GM12874 (cell line): Measurements from ENCODE around the gene ADAD2.

Source experiments
- TF ChIP-seq, protein P1 (sequence below): IDR thresholded peaks from 2 replicates; pipeline ENCODE4 v1.5.1; 2011; ENCODE audit warnings: low read depth, mild to moderate bottlenecking, control low read depth, low read length, moderate library complexity; ENCODE audit not compliant: insufficient read depth

ADAD2 gene

DNA sequence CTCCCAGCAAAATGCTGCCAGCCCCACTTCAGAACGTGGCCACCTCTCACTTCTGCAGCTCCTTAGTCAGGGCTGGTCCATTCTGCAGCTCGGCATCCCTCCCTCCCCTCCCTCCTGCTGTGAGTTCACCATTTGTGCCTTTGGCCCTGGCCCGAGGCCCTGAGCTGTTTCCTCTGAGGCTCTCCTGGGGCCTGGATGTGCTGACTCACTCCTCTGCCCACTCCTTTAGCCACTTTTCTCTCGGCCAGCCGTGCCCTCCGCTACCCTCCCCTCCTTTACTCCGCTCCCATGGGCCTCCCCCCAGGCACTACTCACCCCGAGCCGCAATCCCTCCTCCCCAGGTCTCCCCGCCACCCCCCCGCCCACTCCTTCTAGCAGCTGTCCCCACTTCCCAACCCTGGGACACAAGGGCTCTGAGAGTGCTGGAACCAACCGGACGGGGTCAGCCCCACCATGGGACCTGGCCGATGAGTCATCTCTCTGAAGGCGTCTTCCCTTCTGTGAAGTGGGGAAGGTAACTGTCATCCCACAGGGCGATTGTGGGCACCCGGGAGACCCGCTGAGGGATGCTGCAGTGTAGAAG, 37.4 kb downstream of the ADAD2 start:
- TF ChIP-seq, protein P1, sequence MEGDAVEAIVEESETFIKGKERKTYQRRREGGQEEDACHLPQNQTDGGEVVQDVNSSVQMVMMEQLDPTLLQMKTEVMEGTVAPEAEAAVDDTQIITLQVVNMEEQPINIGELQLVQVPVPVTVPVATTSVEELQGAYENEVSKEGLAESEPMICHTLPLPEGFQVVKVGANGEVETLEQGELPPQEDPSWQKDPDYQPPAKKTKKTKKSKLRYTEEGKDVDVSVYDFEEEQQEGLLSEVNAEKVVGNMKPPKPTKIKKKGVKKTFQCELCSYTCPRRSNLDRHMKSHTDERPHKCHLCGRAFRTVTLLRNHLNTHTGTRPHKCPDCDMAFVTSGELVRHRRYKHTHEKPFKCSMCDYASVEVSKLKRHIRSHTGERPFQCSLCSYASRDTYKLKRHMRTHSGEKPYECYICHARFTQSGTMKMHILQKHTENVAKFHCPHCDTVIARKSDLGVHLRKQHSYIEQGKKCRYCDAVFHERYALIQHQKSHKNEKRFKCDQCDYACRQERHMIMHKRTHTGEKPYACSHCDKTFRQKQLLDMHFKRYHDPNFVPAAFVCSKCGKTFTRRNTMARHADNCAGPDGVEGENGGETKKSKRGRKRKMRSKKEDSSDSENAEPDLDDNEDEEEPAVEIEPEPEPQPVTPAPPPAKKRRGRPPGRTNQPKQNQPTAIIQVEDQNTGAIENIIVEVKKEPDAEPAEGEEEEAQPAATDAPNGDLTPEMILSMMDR: no peak

DNA sequence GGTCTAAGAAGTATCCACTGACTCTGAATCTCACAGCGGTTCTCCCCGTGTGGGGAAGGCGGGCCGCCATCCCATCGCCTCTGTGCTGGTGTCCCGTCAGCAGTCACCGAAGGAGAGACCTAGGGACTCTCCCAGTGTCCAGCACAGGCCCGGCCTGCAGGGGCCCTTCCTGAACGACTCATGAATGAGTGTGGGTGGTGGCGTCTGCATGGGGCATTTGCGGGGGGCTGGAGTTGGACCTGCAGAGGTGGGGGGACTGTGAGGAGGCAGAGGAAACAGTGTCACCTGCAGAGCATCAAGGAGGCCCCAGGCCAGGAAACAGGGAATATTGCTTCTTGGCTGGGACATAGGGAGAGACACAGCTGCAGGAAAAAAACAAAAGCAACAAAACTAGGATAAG, 38.5 kb downstream of the ADAD2 start:
- TF ChIP-seq, protein P1: no peak

DNA sequence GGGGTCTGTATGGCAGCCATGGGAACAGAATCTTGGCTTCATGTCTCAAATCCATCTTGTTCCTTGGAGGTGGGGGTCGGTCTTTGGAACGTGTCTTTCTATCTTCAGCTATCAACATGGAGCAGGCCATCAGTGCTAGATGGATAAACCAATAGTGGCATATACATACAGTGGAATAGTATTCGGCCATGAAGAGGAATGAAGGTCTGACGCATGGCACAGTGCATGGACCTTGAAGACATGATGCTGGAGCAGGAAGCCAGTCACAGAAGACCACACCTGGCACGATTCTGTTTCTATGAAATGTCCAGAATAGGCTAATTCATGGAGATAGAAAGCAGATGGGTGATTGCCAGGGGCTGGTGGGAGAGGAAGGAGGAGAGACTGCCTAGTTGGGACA, 41.1 kb downstream of the ADAD2 start:
- TF ChIP-seq, protein P1: no peak

DNA sequence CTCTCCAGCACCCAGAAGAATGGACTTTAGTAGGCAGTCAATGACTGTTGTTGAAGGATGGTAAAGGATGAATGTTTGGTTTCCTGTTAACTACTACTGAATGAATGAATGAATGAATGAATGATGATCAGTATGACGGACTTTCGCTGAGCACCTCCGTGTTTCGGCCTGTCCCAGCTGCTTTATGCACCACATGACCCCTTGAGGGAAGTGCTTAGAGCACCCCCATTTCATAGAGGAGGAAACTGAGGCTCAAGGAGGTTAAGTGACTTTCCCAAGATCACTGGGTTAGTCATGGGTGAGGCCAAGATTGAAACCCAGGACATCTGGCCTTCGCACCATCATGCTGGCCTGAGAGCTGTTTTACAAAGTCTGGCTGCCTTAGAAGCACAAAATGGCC, 42.0 kb downstream of the ADAD2 start:
- TF ChIP-seq, protein P1: no peak

DNA sequence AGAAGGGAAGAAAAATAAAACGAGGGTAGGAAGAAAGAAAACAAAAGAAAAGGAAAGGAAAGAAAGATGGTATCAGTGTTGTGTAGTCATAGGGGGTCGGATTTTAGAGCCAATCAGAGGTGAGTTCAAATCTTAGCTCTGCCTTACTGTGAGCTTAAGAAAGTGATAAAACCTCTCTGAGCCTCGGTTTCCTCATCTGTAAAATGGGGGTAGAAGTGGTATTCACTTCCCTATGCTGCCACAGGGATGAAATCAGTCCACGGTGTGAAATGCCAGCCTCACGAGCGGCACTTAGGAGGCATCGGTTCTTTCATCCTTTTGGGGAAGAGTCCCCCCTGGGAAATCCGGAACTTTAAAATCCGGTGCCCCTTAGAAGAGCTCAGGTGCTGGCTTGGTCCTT, 42.8 kb downstream of the ADAD2 start:
- TF ChIP-seq, protein P1: no peak

DNA sequence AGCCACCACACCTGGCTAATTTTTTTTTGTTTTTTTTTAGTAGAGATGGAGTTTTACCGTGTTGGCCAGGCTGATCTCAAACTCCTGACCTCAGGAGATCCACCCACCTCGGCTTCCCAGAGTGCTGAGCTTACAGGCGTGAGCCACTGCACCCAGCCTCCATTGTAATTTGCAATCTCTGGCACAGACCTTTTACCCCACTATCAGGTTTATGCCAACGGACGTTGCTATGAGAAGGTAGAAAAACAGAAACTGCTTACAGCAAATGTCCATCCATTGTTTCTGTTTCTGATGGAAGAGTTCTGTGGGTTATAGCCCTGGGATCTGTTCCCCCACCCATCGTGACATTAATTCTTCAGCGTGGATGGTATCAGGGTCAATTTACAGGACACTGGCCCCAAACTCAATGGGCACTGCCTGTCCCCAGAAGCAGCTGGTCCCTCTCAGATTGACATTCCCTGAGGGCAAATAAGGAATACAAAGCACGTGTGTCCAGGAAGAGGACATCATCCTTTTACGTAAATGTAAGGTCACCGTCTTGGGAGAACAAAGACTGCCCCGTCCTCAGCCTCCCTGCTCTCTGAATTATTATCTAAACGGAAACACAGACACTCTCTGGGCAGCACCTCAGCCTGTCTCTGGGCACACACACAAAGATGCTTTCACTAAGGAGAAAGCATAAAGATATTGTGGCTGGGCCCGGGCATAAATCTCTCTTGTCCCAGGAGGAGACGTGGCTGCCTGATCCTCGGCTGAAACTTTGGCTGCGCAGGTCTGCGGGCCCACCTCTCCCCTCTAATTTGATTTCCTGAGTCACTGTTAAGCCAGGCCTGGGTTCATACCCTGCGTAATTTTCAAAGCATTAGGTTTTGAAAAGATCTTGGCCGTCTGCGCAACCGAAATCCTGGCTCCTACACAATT, 43.6 kb downstream of the ADAD2 start:
- TF ChIP-seq, protein P1: no peak

DNA sequence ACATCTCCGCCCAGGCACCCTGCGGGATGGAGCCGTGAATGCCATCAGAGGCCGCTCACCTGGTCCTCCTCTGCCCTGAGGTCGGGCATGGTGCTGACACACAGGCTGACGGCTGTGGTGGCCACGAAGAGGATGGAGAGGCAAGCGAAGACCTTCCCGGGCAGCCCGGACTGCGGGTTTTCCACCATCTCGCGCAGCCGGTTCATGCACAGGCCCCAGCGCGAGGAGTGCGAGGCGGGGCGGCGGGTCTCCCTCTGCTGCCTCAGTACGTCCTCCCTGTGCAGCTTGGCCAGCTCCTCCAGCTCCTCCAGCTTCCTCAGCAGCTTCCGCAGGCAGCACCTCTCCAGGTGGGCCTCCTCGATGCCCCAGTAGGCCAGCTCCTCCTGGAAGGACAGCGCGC, 45.7 kb downstream of the ADAD2 start:
- TF ChIP-seq, protein P1: no peak
